IPS DF 6.9 (cell line): ENCODE data around the gene PPP2R2C.

Source experiments
- DNase-seq: peaks from one replicate; pipeline ENCODE4 v3.0.0-alpha.2; 2013; ENCODE audit warnings: low read depth, low spot score
- H3K27ac ChIP-seq: one replicate; pipeline ENCODE4 v1.5.1; 2013; ENCODE audit warnings: low read length, control low read depth
- H3K27me3 ChIP-seq: 2 replicates; pipeline ENCODE4 v1.6.1; 2013; ENCODE audit warnings: mild to moderate bottlenecking, low read length; ENCODE audit not compliant: control insufficient read depth, insufficient read depth
- H3K36me3 ChIP-seq: 2 replicates; pipeline ENCODE4 v1.6.1; 2013; ENCODE audit warnings: low read length; ENCODE audit not compliant: control insufficient read depth, insufficient read depth
- H3K4me1 ChIP-seq: 2 replicates; pipeline ENCODE4 v1.6.1; 2013; ENCODE audit warnings: low read length; ENCODE audit not compliant: control insufficient read depth, insufficient read depth
- H3K4me3 ChIP-seq: 2 replicates; pipeline ENCODE4 v1.5.1; 2013; ENCODE audit warnings: mild to moderate bottlenecking, low read length
- H3K9me3 ChIP-seq: 2 replicates; pipeline ENCODE4 v1.6.1; 2013; ENCODE audit warnings: low read length, inconsistent platforms; ENCODE audit not compliant: control insufficient read depth, insufficient read depth
- WGBS: extraction: QIAGEN DNeasy Blood & Tissue Kit; methylation state at CpG from one replicate; pipeline ENCODE4 v1.1.7; 2013; ENCODE audit warnings: mixed read lengths, missing lambda C conversion rate; ENCODE audit not compliant: insufficient read length, insufficient coverage; 5-methylcytosine and 5-hydroxymethylcytosine counted together

The PPP2R2C gene

GRCh38 chr4:6458528-6458927 lies 13.9 kb downstream of the PPP2R2C start:
- H3K36me3 ChIP-seq: no peaks in the 10 kb centered on the region
- WGBS: no CpG with 5 or more reads among the region's 2 CpGs
- H3K4me1 ChIP-seq: peaks cover 4% of the 10 kb centered on the region
- H3K27me3 ChIP-seq: no peaks in the 10 kb centered on the region
- H3K4me3 ChIP-seq: no peak overlapping the region
- H3K9me3 ChIP-seq: no peaks in the 10 kb centered on the region
- no peak for DNase-seq
- no peak overlapping the region for H3K27ac ChIP-seq

- H3K27ac ChIP-seq: no peak overlapping the region
- no peaks in the 10 kb centered on the region for H3K36me3 ChIP-seq
- no peaks in the 10 kb centered on the region for H3K4me1 ChIP-seq
- H3K9me3 ChIP-seq: no peaks in the 10 kb centered on the region
- no peak overlapping the region for H3K4me3 ChIP-seq
- H3K27me3 ChIP-seq: no peaks in the 10 kb centered on the region
- DNase-seq: no peak
- no CpG with 5 or more reads among the region's 11 CpGs for WGBS
These were observed 16.0 kb downstream of the PPP2R2C start for GRCh38 chr4:6456450-6456849.

DNA sequence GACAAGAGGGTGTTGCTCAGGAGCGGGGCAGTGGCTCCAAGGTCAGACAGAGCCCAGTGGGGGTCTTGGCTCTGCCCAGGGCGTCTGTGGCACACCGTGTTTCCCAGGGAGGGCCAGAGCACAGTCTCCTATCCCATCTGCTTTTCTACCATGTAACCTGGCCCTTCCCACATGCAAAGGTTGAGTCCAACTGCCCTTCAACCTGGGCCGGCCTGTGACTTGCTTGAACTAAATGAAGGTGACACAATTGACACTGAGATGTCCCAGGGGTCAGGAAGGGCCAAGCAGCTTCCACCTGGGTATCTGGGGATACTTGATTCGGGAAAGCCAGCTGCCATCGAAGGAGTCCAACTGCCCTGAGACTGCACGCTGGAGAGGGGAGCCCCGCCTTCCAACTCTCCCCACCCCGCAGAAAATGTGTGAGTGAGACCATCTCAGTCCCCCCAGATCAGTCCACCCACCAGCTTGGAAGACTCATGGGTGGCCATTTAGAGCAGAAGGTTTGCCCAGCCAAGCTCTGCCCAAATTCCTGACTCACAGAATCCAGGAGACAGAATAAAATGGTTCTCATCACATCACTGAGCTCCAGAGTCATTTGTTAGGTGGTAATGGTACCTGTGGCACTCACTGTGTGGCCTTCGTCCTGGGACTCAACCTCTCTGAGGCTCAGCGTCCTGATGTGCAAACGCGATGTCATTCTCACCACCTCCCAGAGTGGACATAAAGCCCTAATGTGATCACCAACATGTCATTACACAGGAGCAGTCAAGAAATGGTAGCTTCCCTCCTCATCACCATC lies 18.1 kb downstream of the PPP2R2C start:
- DNase-seq: no peak
- no CpG with 5 or more reads among the region's 13 CpGs for WGBS
- H3K4me3 ChIP-seq: no peak overlapping the region
- no peaks in the 10 kb centered on the region for H3K4me1 ChIP-seq
- H3K36me3 ChIP-seq: no peaks in the 10 kb centered on the region
- H3K9me3 ChIP-seq: no peaks in the 10 kb centered on the region
- H3K27me3 ChIP-seq: no peaks in the 10 kb centered on the region
- H3K27ac ChIP-seq: no peak overlapping the region

- no peaks in the 10 kb centered on the region for H3K27me3 ChIP-seq
These were observed 18.8 kb downstream of the PPP2R2C start for GRCh38 chr4:6453688-6453990.

DNA sequence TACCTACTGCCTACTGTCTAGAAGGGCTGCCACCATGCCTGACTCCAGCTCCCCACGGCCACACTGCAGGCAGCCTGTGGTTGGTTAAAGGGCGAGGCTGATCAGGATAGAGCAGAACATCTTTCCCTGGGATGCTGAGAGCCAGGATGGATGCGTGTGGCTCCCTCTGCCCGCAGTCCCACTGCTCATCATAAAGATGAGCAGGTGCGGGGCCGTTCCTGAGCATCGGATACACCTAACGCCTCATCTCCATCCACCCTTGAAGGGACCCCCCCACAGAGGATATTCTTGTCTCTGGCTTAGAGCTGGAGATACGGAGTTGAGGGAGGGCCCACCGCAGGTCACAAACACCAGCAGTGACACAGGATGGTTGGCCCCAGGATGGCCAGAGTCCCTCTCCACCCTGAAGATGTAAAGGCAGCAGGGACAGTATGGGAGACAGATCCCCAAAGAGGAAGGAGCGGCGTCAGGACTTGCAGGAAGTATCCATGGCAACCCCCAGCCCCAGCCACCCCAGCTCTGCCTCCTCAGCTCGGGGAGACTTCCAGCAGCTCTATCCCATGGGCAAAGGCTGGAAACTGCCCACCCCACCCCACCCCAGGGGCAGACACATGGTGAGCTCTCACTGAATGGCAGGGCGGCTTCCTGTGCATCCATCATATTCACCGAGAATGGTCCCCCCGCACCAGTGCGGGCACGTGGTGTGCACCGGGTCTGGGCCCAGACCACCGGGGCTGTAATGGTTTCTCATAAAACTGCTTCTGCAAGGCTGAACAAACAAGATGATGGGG lies 19.3 kb downstream of the PPP2R2C start:
- Histone ChIP-seq H3K27me3 (no peaks in the 10 kb centered on the region), H3K9me3 (no peaks in the 10 kb centered on the region), H3K27ac (no peak overlapping the region), H3K4me1 (no peaks in the 10 kb centered on the region), H3K36me3 (no peaks in the 10 kb centered on the region), H3K4me3 (no peak overlapping the region)
- no peak for DNase-seq
- no CpG with 5 or more reads among the region's 20 CpGs for WGBS

More at GRCh38 chr4:6453688-6453990, 18.8 kb downstream of the PPP2R2C start:
- H3K36me3 ChIP-seq: no peaks in the 10 kb centered on the region
- no peak overlapping the region for H3K4me3 ChIP-seq
- H3K9me3 ChIP-seq: no peaks in the 10 kb centered on the region
- no peak for DNase-seq
- no peaks in the 10 kb centered on the region for H3K4me1 ChIP-seq
- no CpG with 5 or more reads among the region's 8 CpGs for WGBS
- H3K27ac ChIP-seq: no peak overlapping the region

GRCh38 chr4:6452116-6452896 lies 20.1 kb downstream of the PPP2R2C start:
- no peaks in the 10 kb centered on the region for H3K36me3 ChIP-seq
- no peaks in the 10 kb centered on the region for H3K9me3 ChIP-seq
- no peak overlapping the region for H3K4me3 ChIP-seq
- no peaks in the 10 kb centered on the region for H3K27me3 ChIP-seq
- no peak for DNase-seq
- no peak overlapping the region for H3K27ac ChIP-seq
- no CpG with 5 or more reads among the region's 11 CpGs for WGBS
- peaks cover 2% of the 10 kb centered on the region; the same call in 1 of the 2 replicates for H3K4me1 ChIP-seq

- H3K4me3 ChIP-seq: no peak overlapping the region
- no peaks in the 10 kb centered on the region for H3K36me3 ChIP-seq
- no peak overlapping the region for H3K27ac ChIP-seq
- H3K9me3 ChIP-seq: no peaks in the 10 kb centered on the region
- peaks cover 4% of the 10 kb centered on the region; the same call in 1 of the 2 replicates for H3K4me1 ChIP-seq
- no peaks in the 10 kb centered on the region for H3K27me3 ChIP-seq
- no CpG with 5 or more reads among the region's 6 CpGs for WGBS
- DNase-seq: no peak
These were observed 21.1 kb downstream of the PPP2R2C start for GRCh38 chr4:6451309-6451708.

DNA sequence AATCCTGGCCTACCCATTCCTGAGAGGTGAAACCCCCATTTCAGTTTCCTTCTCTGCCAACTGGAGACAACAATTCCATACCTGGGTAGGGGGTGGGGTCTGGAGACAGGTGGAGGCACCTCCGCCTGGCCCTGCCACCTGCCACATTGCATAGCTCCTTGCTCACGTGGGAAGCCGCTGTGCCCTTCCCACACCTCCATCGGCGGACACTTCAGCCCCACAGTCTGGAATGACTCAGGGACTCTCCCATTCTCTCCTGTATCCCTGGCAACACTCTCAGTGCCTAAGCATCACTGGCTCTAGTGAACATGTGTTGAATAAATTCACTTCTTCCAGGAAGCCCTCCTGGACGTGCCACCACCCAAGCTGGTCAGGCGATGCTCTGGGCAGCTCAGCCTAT lies 21.7 kb downstream of the PPP2R2C start:
- H3K4me1 ChIP-seq: peaks cover 4% of the 10 kb centered on the region; the same call in 1 of the 2 replicates
- no peaks in the 10 kb centered on the region for H3K36me3 ChIP-seq
- H3K9me3 ChIP-seq: no peaks in the 10 kb centered on the region
- no peak for DNase-seq
- H3K4me3 ChIP-seq: no peak overlapping the region
- H3K27me3 ChIP-seq: no peaks in the 10 kb centered on the region
- no CpG with 5 or more reads among the region's 7 CpGs for WGBS
- H3K27ac ChIP-seq: no peak overlapping the region

- no peak for DNase-seq
- Histone ChIP-seq H3K27me3 (no peaks in the 10 kb centered on the region), H3K27ac (no peak overlapping the region), H3K9me3 (no peaks in the 10 kb centered on the region), H3K4me3 (no peak overlapping the region), H3K36me3 (no peaks in the 10 kb centered on the region), H3K4me1 (peaks cover 4% of the 10 kb centered on the region; the same call in 1 of the 2 replicates)
- no CpG with 5 or more reads among the region's 15 CpGs for WGBS
These were observed 22.6 kb downstream of the PPP2R2C start for GRCh38 chr4:6449746-6450369.

GRCh38 chr4:6449335-6449734 lies 23.1 kb downstream of the PPP2R2C start:
- H3K4me1 ChIP-seq: peaks cover 4% of the 10 kb centered on the region; the same call in 1 of the 2 replicates
- no peaks in the 10 kb centered on the region for H3K27me3 ChIP-seq
- DNase-seq: no peak
- H3K4me3 ChIP-seq: no peak overlapping the region
- H3K36me3 ChIP-seq: no peaks in the 10 kb centered on the region
- no peak overlapping the region for H3K27ac ChIP-seq
- WGBS: no CpG with 5 or more reads among the region's 14 CpGs
- no peaks in the 10 kb centered on the region for H3K9me3 ChIP-seq
